GM12878 (cell line): ENCODE data around the gene NOL12. TPM values are rescaled to one million over a fixed set of nuclear protein-coding genes. Genes with fewer than 3 reads are reported as not detected.

Experiments used
- ATAC-seq: fragments of 200-7000 bp; cut with Tn5 transposase; 3 replicates; pipeline ENCODE4 v1.9.1; 2020; ENCODE audit warnings: mild to moderate bottlenecking, moderate library complexity
- BruUV-seq: library from RNA; stranded (reverse); fragments of 400-500 nt; replicated peaks from 2 replicates; lab custom pipeline; 2021; lab: Mats Ljungman, UMichigan
- CTCF ChIA-PET: fragments of 300-600 bp; sonication (Branson Sonifier 250); formaldehyde crosslinking; extraction: SDS; loops from one replicate; lab custom pipeline; 2021; ENCODE audit warnings: inconsistent platforms; lab: Yijun Ruan, JAX
- POLR2A ChIA-PET: fragments of 350-600 bp; formaldehyde crosslinking; extraction: SDS; loops from one replicate; lab custom pipeline; 2021; ENCODE audit warnings: inconsistent platforms; lab: Charles Lee
- RAD21 ChIA-PET: fragments of 300-600 bp; sonication (Branson Sonifier 250); formaldehyde crosslinking; loops from one replicate; lab custom pipeline; 2023; ENCODE audit warnings: antibody characterized with exemption; ENCODE audit not compliant: unreplicated experiment; lab: Charles Lee
- SMC1A ChIA-PET: fragments of 300-600 bp; sonication (Branson Sonifier 250); formaldehyde crosslinking; loops from one replicate; lab custom pipeline; 2023; ENCODE audit not compliant: unreplicated experiment, uncharacterized antibody; lab: Charles Lee
- DNase-seq: peaks from one replicate; pipeline ENCODE4 v3.0.0-alpha.2; 2011; ENCODE audit warnings: low read depth, low spot score
- FAIRE-seq: peaks from 3 replicates; lab custom pipeline; 2011; peaks lifted over from hg19 to GRCh38; lab: Jason Lieb, UNC
- H2AFZ ChIP-seq: 2 replicates; pipeline ENCODE4 v1.6.0; 2011; ENCODE audit warnings: low read depth, low read length, control low read depth; ENCODE audit not compliant: control insufficient read depth
- H3K27ac ChIP-seq: 2 replicates; pipeline ENCODE4 v1.5.1; 2011; ENCODE audit warnings: control low read depth; ENCODE audit not compliant: control insufficient read depth, insufficient read depth
- H3K27me3 ChIP-seq, 2 experiments: replicated peaks in 1 of 2; 2 replicates each; pipeline versions ENCODE4 v1.6.0 to v1.6.1; 2011; ENCODE audit warnings: low read length in 1 of 2; ENCODE audit not compliant: control insufficient read depth in 2 of 2, insufficient read depth in 2 of 2
- H3K36me3 ChIP-seq, 2 experiments: 2 replicates each; pipeline ENCODE4 v1.5.1; 2011; ENCODE audit warnings: low read length in 1 of 2; ENCODE audit not compliant: control insufficient read depth in 2 of 2, insufficient read depth in 2 of 2
- H3K4me1 ChIP-seq: 2 replicates; pipeline ENCODE4 v1.6.1; 2011; ENCODE audit warnings: mild to moderate bottlenecking, low read length, moderate library complexity, mixed read lengths; ENCODE audit not compliant: control insufficient read depth, insufficient read depth
- H3K4me2 ChIP-seq: 2 replicates; pipeline ENCODE4 v1.6.0; 2011; ENCODE audit warnings: control low read depth; ENCODE audit not compliant: control insufficient read depth, insufficient read depth
- H3K4me3 ChIP-seq: fragments of 200-600 bp; sonication (generic); 2 replicates; pipeline ENCODE4 v1.5.1; 2016
- H3K79me2 ChIP-seq: 2 replicates; pipeline ENCODE4 v1.6.0; 2011; ENCODE audit warnings: low read length; ENCODE audit not compliant: control insufficient read depth, insufficient read depth
- H3K9ac ChIP-seq: 2 replicates; pipeline ENCODE4 v1.8.0; 2011; ENCODE audit warnings: low read length, control low read depth, mixed read lengths; ENCODE audit not compliant: control insufficient read depth, insufficient read depth
- H3K9me3 ChIP-seq: replicated peaks from 3 replicates; pipeline ENCODE4 v1.5.1; 2011; ENCODE audit warnings: mild to moderate bottlenecking, low read length; ENCODE audit not compliant: control insufficient read depth, insufficient read depth
- H4K20me1 ChIP-seq: 2 replicates; pipeline ENCODE4 v1.6.0; 2011; ENCODE audit not compliant: control insufficient read depth, insufficient read depth
- CEBPB ChIP-seq, 2 experiments: fragments of 150-350 bp in 1 of 2; IDR thresholded peaks; 2 replicates each; pipeline ENCODE4 v1.6.1; 2012 to 2014; ENCODE audit warnings: low read depth in 2 of 2, low read length in 2 of 2, borderline replicate concordance in 1 of 2, inconsistent platforms in 1 of 2
- CHD4 ChIP-seq: fragments of 200-600 bp; sonication (generic); IDR thresholded peaks from 2 replicates; pipeline ENCODE4 v1.6.1; 2016; ENCODE audit warnings: mild to moderate bottlenecking
- EED ChIP-seq: sonication (generic); IDR thresholded peaks from 2 replicates; pipeline ENCODE4 v1.6.1; 2016; ENCODE audit warnings: antibody characterized with exemption, low read depth
- HDAC6 ChIP-seq: fragments of 200-600 bp; sonication (generic); IDR thresholded peaks from one replicate; pipeline ENCODE4 v1.8.0; 2017; ENCODE audit warnings: antibody characterized with exemption; ENCODE audit not compliant: unreplicated experiment
- HSF1 ChIP-seq: fragments of 150-350 bp; IDR thresholded peaks from 2 replicates; pipeline ENCODE4 v1.6.1; 2014; ENCODE audit warnings: mild to moderate bottlenecking, low read depth, low read length
- PAX8 ChIP-seq: fragments of 450-650 bp; IDR thresholded peaks from 2 replicates; pipeline ENCODE4 v1.6.1; 2017; ENCODE audit warnings: mild to moderate bottlenecking, moderate library complexity
- PKNOX1 ChIP-seq: fragments of 450-650 bp; IDR thresholded peaks from 2 replicates; pipeline ENCODE4 v1.6.1; 2016; ENCODE audit warnings: mild to moderate bottlenecking
- POLR2AphosphoS5 ChIP-seq: IDR thresholded peaks from 2 replicates; pipeline ENCODE4 v1.6.1; 2011; ENCODE audit warnings: mild to moderate bottlenecking, low read length, inconsistent platforms
- RAD21 ChIP-seq: IDR thresholded peaks from 2 replicates; pipeline ENCODE4 v1.6.1; 2011; ENCODE audit warnings: mild to moderate bottlenecking, low read depth, low read length, moderate library complexity; ENCODE audit not compliant: insufficient read depth
- RFX5 ChIP-seq: IDR thresholded peaks from 2 replicates; pipeline ENCODE4 v1.6.1; 2011; ENCODE audit warnings: low read depth, low read length, improper control_type of control experiment
- SIN3A ChIP-seq: IDR thresholded peaks from 2 replicates; pipeline ENCODE4 v1.6.1; 2012; ENCODE audit warnings: low read depth, low read length, improper control_type of control experiment
- SMARCA5 ChIP-seq: fragments of 450-650 bp; IDR thresholded peaks from 2 replicates; pipeline ENCODE4 v1.6.1; 2017; ENCODE audit warnings: mild to moderate bottlenecking
- TBL1XR1 ChIP-seq: IDR thresholded peaks from 2 replicates; pipeline ENCODE4 v1.6.1; 2012; ENCODE audit warnings: low read depth, low read length, improper control_type of control experiment
- ZBED1 ChIP-seq: IDR thresholded peaks from 2 replicates; pipeline ENCODE4 v1.6.1; 2016; ENCODE audit warnings: borderline replicate concordance
- ZNF687 ChIP-seq: fragments of 450-650 bp; IDR thresholded peaks from 2 replicates; pipeline ENCODE4 v1.6.1; 2017; ENCODE audit warnings: mild to moderate bottlenecking, moderate library complexity
- WGBS: methylation state at CpG from one replicate; pipeline ENCODE4 v1.1.6; 2016; ENCODE audit warnings: low lambda C conversion rate; ENCODE audit not compliant: insufficient replicate concordance, insufficient coverage; ENCODE audit errors: missing lambda C conversion rate; 5-methylcytosine and 5-hydroxymethylcytosine counted together
- in situ Hi-C: fragments of 300-500 bp; cut with MboI; formaldehyde crosslinking; loops from 9 replicates; pipeline ENCODE4 v1.14.3; 2018; ENCODE audit warnings: mixed read lengths
- intact Hi-C: fragments of 100-400 bp; cut with micrococcal nuclease; formaldehyde crosslinking; loops from one replicate; pipeline ENCODE4 v1.14.2; 2022; ENCODE audit not compliant: unreplicated experiment
- polyA plus RNA-seq, 11 experiments: library from polyadenylated mRNA; depleted of rRNA in 4 of 11; unstranded in 6 of 11; stranded (reverse) in 5 of 11; fragments of >200 nt; fragmentation: Nextera tagmentation in 4 of 11; fragmentation: Illumina TruSeq in 1 of 11; extraction: Ambion mirVana in 4 of 11; extraction: Trizol in 1 of 11; gene quantifications; 1 replicate in 1 of 11; 2 replicates in 10 of 11; pipeline versions ENCODE4 v1.2.1 to v1.2.3, GENCODE V29; 2011 to 2016; ENCODE audit warnings: inconsistent platforms in 2 of 11, missing spikeins in 2 of 11, low read depth in 1 of 11
- total RNA-seq, 4 experiments: library from RNA; depleted of rRNA in 3 of 4; stranded (reverse); fragments of >200 nt in 3 of 4; fragmentation: Illumina TruSeq in 1 of 4; extraction: Trizol in 1 of 4; gene quantifications; 2 replicates each; pipeline versions ENCODE4 v1.2.1 to v1.2.3, GENCODE V29; 2013 to 2021

NOL12 gene
- total and polyA plus RNA-seq, 10 of the 15 experiments (the other 5 are each of a cell fraction or from before 2014, with no cell fraction given), result 3.3 to 69.4 (median 41.1) TPM

GRCh38 chr22:37701141-37701786 lies 15.1 kb downstream of the NOL12 start (continued):
- TF ChIP-seq ZNF687 (no peak), HDAC6 (no peak), RFX5 (no peak), PAX8 (no peak), HSF1 (no peak), POLR2AphosphoS5 (no peak), SMARCA5 (no peak)

- DNase-seq (no peak), FAIRE-seq (no peak), ATAC-seq (no peak)
- CTCF ChIA-PET, result no interaction called here
- SMC1A ChIA-PET, result no interaction called here
- Histone ChIP-seq H3K27me3 (no peaks in the 10 kb centered on the region), H3K27ac (no peak overlapping the region), H4K20me1 (no peaks in the 10 kb centered on the region), H3K9me3 (no peaks in the 10 kb centered on the region), H3K4me1 (no peaks in the 10 kb centered on the region), H3K4me2 (no peak overlapping the region), H3K4me3 (no peak overlapping the region), H3K36me3 (no peaks in the 10 kb centered on the region), H3K79me2 (no peaks in the 10 kb centered on the region), H3K9ac (no peak overlapping the region), H2AFZ (no peak overlapping the region)
- POLR2A ChIA-PET, result interaction anchor here (0.7 kb wide), 2 partner anchors 18 to 84 kb away, joined by 3 to 5 read pairs; no protein-coding TSS in a partner anchor
- 81% methylated on average over 7 of the region's 7 CpGs for WGBS
- in situ Hi-C loops, result no loop called here
- BruUV-seq, result no TSS peak
- RAD21 ChIA-PET, result no interaction called here
- intact Hi-C loops, result no loop called here
- TF ChIP-seq TBL1XR1, result no peak
- no peak for TF ChIP-seq POLR2AphosphoS5
- TF ChIP-seq PKNOX1, result no peak
- no peak for TF ChIP-seq SIN3A
- no peak for TF ChIP-seq ZBED1
- TF ChIP-seq CEBPB (IDR thresholded peaks at IDR 0.05; ENCODE audit: borderline replicate concordance in 1 of 2, low read depth in 2 of 2, low read length in 2 of 2), result no peak
- TF ChIP-seq CHD4, result no peak
- TF ChIP-seq RAD21, result no peak
- no peak for TF ChIP-seq EED
Measured at GRCh38 chr22:37703906-37704305, 17.8 kb downstream of the NOL12 start.
